Pancreas (tissue), 10 donors: ENCODE measurements around the gene CUL3. TPM values are rescaled to one million over a fixed set of nuclear protein-coding genes. Genes with fewer than 3 reads are reported as not detected.
A peak's percentile ranks its signal among the peaks of the same experiment; 100 is the strongest.
"Not testable (repeated sequence)": the region's sequence is repeated elsewhere in the genome, so short reads cannot be mapped to it uniquely, and the experiment has no call there.

Experiments used
- ATAC-seq, 4 donors: fragments of 200-7000 bp; cut with Tn5 transposase; one replicate each; pipeline versions ENCODE4 v1.8.0 to v1.9.1; 2020; ENCODE audit warnings: mild to moderate bottlenecking in 4 of 4, moderate library complexity in 4 of 4
- DNase-seq, 6 donors: peaks; one replicate each; pipeline ENCODE4 v3.0.0-alpha.2; 2020
- FAIRE-seq: peaks from 2 replicates; lab custom pipeline; 2012; peaks lifted over from hg19 to GRCh38; lab: Jason Lieb, UNC
- H3K27ac ChIP-seq, 4 donors: fragments of 200-600 bp; sonication (generic); 1 replicate in 3 of 4; 2 replicates in 1 of 4; pipeline versions ENCODE4 v1.5.0 to v1.8.0; 2020
- H3K27me3 ChIP-seq, 4 donors: fragments of 200-600 bp; one replicate each; pipeline ENCODE4 v1.8.0; 2021
- H3K36me3 ChIP-seq, 3 donors: fragments of 200-600 bp; sonication (generic) in 1 of 3; one replicate each; pipeline versions ENCODE4 v1.5.0 to v1.8.0; 2020 to 2021
- H3K4me1 ChIP-seq, 3 donors: fragments of 200-600 bp; one replicate each; pipeline ENCODE4 v1.8.0; 2021
- H3K4me3 ChIP-seq, 4 donors: fragments of 200-600 bp; sonication (generic) in 2 of 4; one replicate each; pipeline versions ENCODE4 v1.5.0 to v1.8.0; 2020 to 2021
- H3K9me3 ChIP-seq, 4 donors: fragments of 200-600 bp; one replicate each; pipeline ENCODE4 v1.8.0; 2021
- CTCF ChIP-seq, 4 donors: fragments of 200-600 bp; sonication (generic) in 3 of 4; IDR thresholded peaks; one replicate each; pipeline versions ENCODE4 v1.5.0 to v1.8.0; 2021; ENCODE audit warnings: antibody characterized with exemption in 4 of 4
- WGBS, 2 donors: extraction: QIAGEN DNeasy Blood & Tissue Kit; methylation state at CpG; one replicate each; pipeline ENCODE4 v1.1.7; 2013; 5-methylcytosine and 5-hydroxymethylcytosine counted together
- intact Hi-C, 3 donors: fragments of 100-400 bp; cut with DNase I; formaldehyde crosslinking; loops; one replicate each; pipeline versions ENCODE4 v1.11.1 to v1.14.2; 2022
- polyA plus RNA-seq, 2 donors: library from polyadenylated mRNA; stranded (reverse); fragments of 200-250 nt; gene quantifications; one replicate each; pipeline ENCODE4 v1.2.3, GENCODE V29; 2013
- total RNA-seq, 6 donors: library from RNA; stranded (reverse); fragmentation: NEBNext Ultra II Directional in 4 of 6; extraction: Animal tissue kit (Norgen Biotek cat#: 25700) in 4 of 6; gene quantifications; one replicate each; pipeline versions ENCODE4 v1.2.1 to v1.2.4, GENCODE V29; 2021 to 2023
- donor health status: healthy with polysubstance abuse.
- donor health status: DM: no; HTN: no; CAD: no; lungs with moderate emphysema.
- donor health status: DM: no; HTN: no; CAD: no.
- donor health status: control.
- donor health status: control.
- donor health status: Bipolar disorder and iron deficiency.
- donor health status: DM: yes; HTN: yes; CAD: no.
- donor health status: DM: no; HTN: no; CAD: no.
- donor health status: DM: no; HTN: no; CAD: no.
- donor health status: DM: yes; HTN: yes; CAD: no.

Gene CUL3
- total and polyA plus RNA-seq, 8 donors = 32.2 to 49.5 (median 37.6) TPM

DNA sequence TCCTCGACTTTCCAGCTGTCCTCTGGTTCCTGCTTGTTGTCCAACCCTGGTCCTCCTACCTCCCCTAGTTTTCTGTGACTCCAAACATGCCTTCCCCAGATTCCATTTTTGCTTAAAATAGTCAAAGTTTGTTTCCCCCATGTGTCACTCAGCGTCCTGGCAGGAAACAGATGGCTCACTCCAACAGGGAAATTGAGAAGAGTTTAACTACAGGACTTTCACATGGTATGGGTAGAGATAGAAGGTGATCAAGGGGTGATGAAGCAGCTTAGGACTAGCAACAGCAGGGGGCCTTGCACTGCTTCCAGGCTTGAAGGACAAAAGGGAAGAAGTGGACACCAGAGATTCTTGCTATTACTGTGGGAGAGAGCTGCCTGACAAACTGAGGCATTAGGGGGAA, 6.1 kb upstream of the CUL3 start:
- DNase-seq (no peak), ATAC-seq (no peak), FAIRE-seq (no peak)
- no peak for TF ChIP-seq CTCF (IDR thresholded peaks at IDR 0.05)
- H3K27me3 ChIP-seq = no peaks in the 10 kb centered on the region
- H3K36me3 ChIP-seq = no peaks in the 10 kb centered on the region
- peaks cover 0 to 7% (median 4%) of the 10 kb centered on the region in 3 donors for H3K4me1 ChIP-seq
- intact Hi-C loops = no loop called here
- no peak overlapping the region for H3K27ac ChIP-seq
- H3K9me3 ChIP-seq = no peaks in the 10 kb centered on the region
- 51 to 57% methylated on average over 2 of the region's 2 CpGs for WGBS, 2 donors
- no peak overlapping the region for H3K4me3 ChIP-seq

GRCh38 chr2:224586127-224586695, 1.0 kb upstream of the CUL3 start:
- Histone ChIP-seq H3K36me3 (no peaks in the 10 kb centered on the region), H3K4me3 (peak overlapping the region; percentile 35 to 72 (median 44)), H3K27me3 (no peaks in the 10 kb centered on the region), H3K4me1 (peaks cover 0 to 18% (median 9%) of the 10 kb centered on the region in 3 donors), H3K27ac (peak overlapping the region in 2 of 4 donors; percentile 66 to 67), H3K9me3 (no peaks in the 10 kb centered on the region)
- no peak for FAIRE-seq
- ATAC-seq = no peak
- WGBS, 2 donors = 3% methylated on average over 7 of the region's 7 CpGs
- DNase-seq = no peak
- intact Hi-C loops = no loop called here
- TF ChIP-seq CTCF (IDR thresholded peaks at IDR 0.05) = no peak

DNA sequence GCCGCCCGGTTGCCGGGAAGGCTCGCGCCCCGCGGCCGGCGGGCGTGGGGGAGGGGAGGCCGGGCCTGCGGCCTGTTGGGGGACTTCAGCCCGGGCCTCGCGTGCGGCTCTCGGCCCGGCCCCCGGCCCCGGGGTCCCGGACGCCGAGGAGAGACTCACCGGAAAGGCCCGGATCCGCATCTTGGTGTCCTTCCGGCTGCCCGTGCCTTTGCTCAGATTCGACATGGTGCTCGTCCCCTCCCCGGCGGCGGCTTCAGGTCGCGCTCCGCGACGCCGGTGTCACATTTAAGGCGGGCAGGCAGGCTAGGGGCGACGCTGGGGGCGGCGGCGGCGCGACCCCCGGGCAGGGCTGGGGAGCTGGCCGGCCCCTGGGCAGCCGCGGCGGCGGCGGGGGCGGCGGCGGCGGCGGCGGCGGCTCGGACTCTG, 365 bp downstream of the CUL3 start:
- Histone ChIP-seq H3K27me3 (no peaks in the 10 kb centered on the region), H3K4me1 (peaks cover 0 to 23% (median 9%) of the 10 kb centered on the region in 3 donors), H3K36me3 (no peaks in the 10 kb centered on the region), H3K4me3 (peak overlapping the region; percentile 70 to 81 (median 72)), H3K27ac (peak overlapping the region; percentile 57 to 88 (median 78)), H3K9me3 (no peaks in the 10 kb centered on the region)
- intact Hi-C loops = no loop called here
- FAIRE-seq = no peak
- peak in 1 of 4 donors; percentile 0 for ATAC-seq
- WGBS, 2 donors = 0% methylated on average over 5 to 62 of the region's 62 CpGs
- DNase-seq = peak; percentile 48 to 84 (median 61)
- TF ChIP-seq CTCF (IDR thresholded peaks at IDR 0.05) = no peak

DNA sequence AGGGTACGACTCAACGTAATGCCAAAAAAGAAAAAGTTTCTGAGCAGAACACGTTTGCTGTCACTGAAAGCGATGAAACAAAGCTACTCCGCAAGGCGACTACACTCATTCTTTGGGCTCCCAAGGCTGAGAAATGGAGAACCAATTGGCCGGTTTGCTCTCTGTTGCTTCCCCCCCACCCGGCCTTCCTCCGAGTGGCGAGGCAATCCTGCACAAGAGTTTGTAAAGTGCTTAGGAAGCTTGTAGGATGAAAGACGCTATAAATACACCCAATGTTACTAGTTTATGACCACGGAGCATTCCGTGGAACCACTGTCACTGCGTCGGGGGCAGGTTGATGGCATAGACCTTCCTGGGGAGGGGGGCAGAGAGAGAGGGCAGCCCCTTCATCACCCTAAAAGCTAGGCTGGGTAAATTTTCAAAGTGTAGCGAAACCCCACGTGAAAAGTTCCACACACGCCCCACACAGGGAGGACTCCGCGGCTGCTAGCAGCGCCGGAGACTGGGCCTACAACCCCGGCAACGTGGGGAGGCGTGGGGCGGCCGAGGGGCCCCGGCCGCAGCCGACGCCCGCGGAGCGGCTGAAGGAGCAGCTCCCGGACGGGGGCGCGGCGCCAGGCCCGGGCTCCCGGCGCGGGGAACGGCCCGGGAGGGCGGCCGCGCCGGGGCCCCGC, 915 bp downstream of the CUL3 start:
- H3K27me3 ChIP-seq = no peaks in the 10 kb centered on the region
- 0 to 1% methylated on average over 46 to 50 of the region's 50 CpGs for WGBS, 2 donors
- no peaks in the 10 kb centered on the region for H3K9me3 ChIP-seq
- DNase-seq (peak in 5 of 6 donors; percentile 16 to 58 (median 42)), ATAC-seq (no peak), FAIRE-seq (no peak)
- peak overlapping the region; percentile 70 to 81 (median 72) for H3K4me3 ChIP-seq
- H3K36me3 ChIP-seq = no peaks in the 10 kb centered on the region
- TF ChIP-seq CTCF (IDR thresholded peaks at IDR 0.05) = no peak
- peak overlapping the region in 2 of 4 donors; percentile 82 to 88 for H3K27ac ChIP-seq
- intact Hi-C loops = no loop called here
- peaks cover under 1 to 25% (median 9%) of the 10 kb centered on the region in 3 donors for H3K4me1 ChIP-seq

DNA sequence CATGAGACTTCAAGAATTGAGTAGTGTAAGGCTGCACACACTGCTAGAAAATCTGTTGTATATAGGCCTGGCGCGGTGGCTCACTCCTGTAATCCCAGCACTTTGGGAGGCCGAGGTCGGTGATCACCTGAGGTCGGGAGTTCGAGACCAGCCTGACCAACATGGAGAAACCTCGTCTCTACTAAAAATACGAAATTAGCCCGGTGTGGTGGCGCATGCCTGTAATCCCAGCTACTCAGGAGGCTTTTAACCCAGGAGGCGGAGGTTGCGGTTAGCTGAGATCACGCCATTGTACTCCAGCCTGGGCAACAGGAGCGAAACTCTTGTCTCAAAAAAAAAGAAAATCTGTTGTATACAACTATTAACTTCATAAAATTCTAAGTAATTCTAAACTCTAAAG, 2.1 kb downstream of the CUL3 start:
- Histone ChIP-seq H3K4me1 (peaks cover 5 to 32% (median 13%) of the 10 kb centered on the region in 3 donors), H3K4me3 (peak overlapping the region in 2 of 4 donors; percentile 72 to 81)
- H3K36me3 ChIP-seq, H3K27me3 ChIP-seq, H3K9me3 ChIP-seq, H3K27ac ChIP-seq, FAIRE-seq, DNase-seq, ATAC-seq, intact Hi-C loops: not testable (repeated sequence)
- WGBS, 2 donors = 94 to 97% methylated on average over 14 of the region's 14 CpGs
